Astrocyte of the spinal cord (primary cell): ENCODE data around the gene TAF1C.
"Not testable (repeated sequence)": the region's sequence is repeated elsewhere in the genome, so short reads cannot be mapped to it uniquely, and the experiment has no call there.

ENCODE experiments used
- DNase-seq: peaks from one replicate; pipeline ENCODE4 v3.0.0; 2011; ENCODE audit warnings: low read depth, low spot score
- H3K4me3 ChIP-seq: 2 replicates; pipeline ENCODE4 v1.5.1; 2011; ENCODE audit warnings: low read depth, mild to moderate bottlenecking, low read length, moderate library complexity
- CTCF ChIP-seq: IDR thresholded peaks from 2 replicates; pipeline ENCODE4 v1.5.1; 2012; ENCODE audit warnings: low read depth, mild to moderate bottlenecking, low read length, inconsistent platforms
- in situ Hi-C: cut with HindIII; loops from 2 replicates; pipeline ENCODE4 v1.10.0; 2017; ENCODE audit warnings: low sequenced_read_pairs

Gene TAF1C

GRCh38 chr16:84223456-84223855, 36.6 kb upstream of the TAF1C start:
- H3K4me3 ChIP-seq = no peak overlapping the region
- in situ Hi-C loops = no loop called here
- DNase-seq = no peak
- no peak for TF ChIP-seq CTCF

- H3K4me3 ChIP-seq = no peak overlapping the region
- peak; percentile 39 for DNase-seq
- in situ Hi-C loops = no loop called here
- no peak for TF ChIP-seq CTCF
Observed at GRCh38 chr16:84220851-84221250, 34.0 kb upstream of the TAF1C start.

GRCh38 chr16:84218956-84219355, 32.1 kb upstream of the TAF1C start:
- in situ Hi-C loops = no loop called here
- no peak for TF ChIP-seq CTCF

GRCh38 chr16:84218176-84218823, 31.4 kb upstream of the TAF1C start:
- H3K4me3 ChIP-seq = no peak overlapping the region
- in situ Hi-C loops = no loop called here
- TF ChIP-seq CTCF = no peak
- DNase-seq = peak; percentile 37

More at GRCh38 chr16:84218956-84219355, 32.1 kb upstream of the TAF1C start:
- no peak overlapping the region for H3K4me3 ChIP-seq
- no peak for DNase-seq

- in situ Hi-C loops, DNase-seq, H3K4me3 ChIP-seq: not testable (repeated sequence)
Observed at GRCh38 chr16:84216144-84216543, 29.3 kb upstream of the TAF1C start.

GRCh38 chr16:84215531-84215930, 28.7 kb upstream of the TAF1C start:
- DNase-seq = no peak
- no peak for TF ChIP-seq CTCF
- in situ Hi-C loops = no loop called here

GRCh38 chr16:84214451-84215066, 27.7 kb upstream of the TAF1C start:
- in situ Hi-C loops = no loop called here
- no peak for DNase-seq
- no peak for TF ChIP-seq CTCF
- no peak overlapping the region for H3K4me3 ChIP-seq

More at GRCh38 chr16:84215531-84215930, 28.7 kb upstream of the TAF1C start:
- no peak overlapping the region for H3K4me3 ChIP-seq
